SH-SY5Y (cell line): Measurements from ENCODE around the gene MTHFD1L.

Experiments used
- GATA2 ChIP-seq: IDR thresholded peaks from 2 replicates; pipeline ENCODE4 v1.6.1; 2011; ENCODE audit warnings: mild to moderate bottlenecking, low read depth, low read length
- GATA3 ChIP-seq: IDR thresholded peaks from 2 replicates; pipeline ENCODE4 v1.6.1; 2011; ENCODE audit warnings: low read depth, mild to moderate bottlenecking, low read length, moderate library complexity

DNA sequence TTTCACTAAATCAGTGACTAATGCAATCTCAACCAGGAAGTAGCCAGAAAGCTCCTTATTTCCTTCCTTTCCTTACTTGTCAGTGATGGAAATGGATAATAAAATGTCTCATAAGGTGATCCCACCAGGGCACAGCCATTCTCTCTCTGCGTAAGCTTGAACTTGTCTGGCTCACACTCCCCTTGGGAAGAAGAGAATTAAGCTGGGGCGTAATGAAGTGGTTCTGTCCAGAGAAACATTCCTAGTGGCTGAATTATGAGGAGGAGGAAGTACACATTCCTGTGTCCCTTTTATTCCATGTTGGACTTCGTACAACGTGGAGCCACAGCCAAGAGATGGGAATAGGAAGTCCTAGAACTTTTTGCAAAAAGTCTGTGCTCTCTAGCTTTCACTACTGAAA is 93.7 kb downstream of the MTHFD1L start:
- TF ChIP-seq GATA3 (no peak), GATA2 (no peak)
